Endothelial cell of umbilical vein (primary cell): Measurements from ENCODE around the gene MBTPS1. TPM values are rescaled to one million over a fixed set of nuclear protein-coding genes. Genes with fewer than 3 reads are reported as not detected.

Experiments
- BruUV-seq: library from RNA; stranded (reverse); fragments of 400-500 nt; replicated peaks from 2 replicates; lab custom pipeline; 2021; lab: Mats Ljungman, UMichigan
- CTCF ChIA-PET: fragments of 300-600, 350-600 bp; sonication (Branson Sonifier 250); formaldehyde crosslinking; loops from one replicate; lab custom pipeline; 2021; ENCODE audit warnings: antibody characterized with exemption, inconsistent platforms; lab: Charles Lee
- POLR2A ChIA-PET: fragments of 300-600, 350-600 bp; sonication (Branson Sonifier 250); formaldehyde crosslinking; loops from one replicate; lab custom pipeline; 2021; ENCODE audit warnings: antibody characterized with exemption, inconsistent platforms; lab: Charles Lee
- DNase-seq: peaks from one replicate; pipeline ENCODE4 v3.0.0-alpha.2; 2011; ENCODE audit warnings: low read depth, low spot score
- FAIRE-seq: peaks from 2 replicates; lab custom pipeline; 2011; peaks lifted over from hg19 to GRCh38; lab: Jason Lieb, UNC
- H2AFZ ChIP-seq: 2 replicates; pipeline ENCODE4 v1.6.0; 2012; ENCODE audit warnings: low read depth, low read length, control low read depth, inconsistent platforms
- H3K27ac ChIP-seq: 2 replicates; pipeline ENCODE4 v1.5.1; 2011; ENCODE audit warnings: low read depth, mild to moderate bottlenecking, control low read depth, low read length, moderate library complexity; ENCODE audit not compliant: insufficient read depth
- H3K27me3 ChIP-seq, 2 experiments: 2 replicates each; pipeline versions ENCODE4 v1.6.0 to v1.6.1; 2011; ENCODE audit warnings: low read length in 2 of 2, mixed read lengths in 1 of 2; ENCODE audit not compliant: control insufficient read depth in 2 of 2, insufficient read depth in 2 of 2
- H3K36me3 ChIP-seq, 2 experiments: 2 replicates in 1 of 2; 3 replicates in 1 of 2; pipeline ENCODE4 v1.5.1; 2011; ENCODE audit warnings: low read length in 2 of 2, mild to moderate bottlenecking in 1 of 2, moderate library complexity in 1 of 2; ENCODE audit not compliant: control insufficient read depth in 2 of 2, insufficient read depth in 2 of 2; ENCODE audit errors: extremely low read depth in 1 of 2
- H3K4me1 ChIP-seq: 3 replicates; pipeline ENCODE4 v1.5.1; 2011; ENCODE audit warnings: mild to moderate bottlenecking, low read length; ENCODE audit not compliant: control insufficient read depth, insufficient read depth; ENCODE audit errors: extremely low read depth
- H3K4me2 ChIP-seq: 2 replicates; pipeline ENCODE4 v1.6.1; 2011; ENCODE audit warnings: low read length, control low read depth, mixed read lengths; ENCODE audit not compliant: insufficient read depth
- H3K4me3 ChIP-seq, 3 experiments: fragments of 200-600 bp in 1 of 3; sonication (generic), shearing (Covaris generic) in 1 of 3; replicated peaks in 1 of 3; 2 replicates each; pipeline ENCODE4 v1.5.1; 2011 to 2016; ENCODE audit warnings: control low read depth in 3 of 3, low read length in 3 of 3, mild to moderate bottlenecking in 2 of 3, inconsistent platforms in 1 of 3, low read depth in 1 of 3, moderate library complexity in 1 of 3; ENCODE audit not compliant: insufficient read depth in 1 of 3
- H3K79me2 ChIP-seq: 2 replicates; pipeline ENCODE4 v1.6.0; 2012; ENCODE audit warnings: low read length, inconsistent platforms; ENCODE audit not compliant: control insufficient read depth, insufficient read depth
- H3K9ac ChIP-seq: replicated peaks from 2 replicates; pipeline ENCODE3; 2011; ENCODE audit warnings: low read length, control low read depth; ENCODE audit not compliant: insufficient read depth; ENCODE audit errors: extremely low read depth
- H3K9me1 ChIP-seq: replicated peaks from 3 replicates; pipeline ENCODE4 v1.6.0; 2011; ENCODE audit warnings: mild to moderate bottlenecking, low read length; ENCODE audit not compliant: control insufficient read depth, insufficient read depth; ENCODE audit errors: extremely low read depth
- H3K9me3 ChIP-seq: replicated peaks from 2 replicates; pipeline ENCODE4 v1.5.1; 2012; ENCODE audit warnings: low read length, inconsistent platforms; ENCODE audit not compliant: control insufficient read depth, insufficient read depth
- H4K20me1 ChIP-seq: replicated peaks from 2 replicates; pipeline ENCODE3; 2011; ENCODE audit warnings: mild to moderate bottlenecking, low read length; ENCODE audit not compliant: control insufficient read depth, insufficient read depth; ENCODE audit errors: extremely low read depth
- EZH2 ChIP-seq: IDR thresholded peaks from 2 replicates; pipeline ENCODE4 v1.6.1; 2012; ENCODE audit warnings: borderline replicate concordance, low read depth, mild to moderate bottlenecking, moderate library complexity, low read length, inconsistent platforms; ENCODE audit not compliant: severe bottlenecking
- FOS ChIP-seq: IDR thresholded peaks from 2 replicates; pipeline ENCODE4 v1.6.1; 2011; ENCODE audit warnings: mild to moderate bottlenecking, low read length, moderate library complexity, borderline replicate concordance; ENCODE audit not compliant: insufficient read depth
- GATA2 ChIP-seq: IDR thresholded peaks from 2 replicates; pipeline ENCODE4 v1.7.0; 2011; ENCODE audit warnings: low read depth, mild to moderate bottlenecking, moderate library complexity, mixed read lengths, low read length; ENCODE audit not compliant: insufficient read length, insufficient read depth
- JUN ChIP-seq: IDR thresholded peaks from 2 replicates; pipeline ENCODE4 v1.6.1; 2011; ENCODE audit warnings: borderline replicate concordance, low read depth; ENCODE audit not compliant: insufficient read length, insufficient read depth
- MYC ChIP-seq: IDR thresholded peaks from one replicate; pipeline ENCODE4 v1.6.1; 2011; ENCODE audit warnings: mild to moderate bottlenecking, low read depth, low read length
- POLR2A ChIP-seq: IDR thresholded peaks from 2 replicates; pipeline ENCODE4 v1.6.1; 2012; ENCODE audit warnings: low read depth, mild to moderate bottlenecking, control low read depth, low read length
- POLR2AphosphoS5 ChIP-seq: IDR thresholded peaks from 2 replicates; pipeline ENCODE4 v1.6.1; 2012; ENCODE audit warnings: low read depth, mild to moderate bottlenecking, control low read depth, low read length, moderate library complexity; ENCODE audit not compliant: insufficient read depth
- dilution Hi-C: fragments of 300-500 bp; cut with MboI; formaldehyde crosslinking; loops from one replicate; pipeline ENCODE4 v1.15.0; 2019; ENCODE audit warnings: low sequenced_read_pairs; ENCODE audit not compliant: extremely low pct_ligation_motif_present
- intact Hi-C: fragments of 100-400 bp; cut with micrococcal nuclease; formaldehyde crosslinking; loops from one replicate; pipeline ENCODE4 v1.10.0; 2022
- polyA plus RNA-seq, 4 experiments: library from polyadenylated mRNA; depleted of rRNA in 3 of 4; stranded (reverse) in 3 of 4; unstranded in 1 of 4; fragments of >200 nt; gene quantifications; 2 replicates each; pipeline versions ENCODE4 v1.2.1 to v1.2.3, GENCODE V29; 2011 to 2012; ENCODE audit warnings: missing spikeins in 1 of 4
- total RNA-seq: library from RNA; stranded (reverse); gene quantifications from 2 replicates; pipeline ENCODE4 v1.2.3, GENCODE V29; 2021
- TF ChIP-seq, protein P1 (sequence below): IDR thresholded peaks from 2 replicates; pipeline ENCODE4 v1.6.1; 2011; ENCODE audit not compliant: insufficient read depth, insufficient read length
- TF ChIP-seq, protein P2 (sequence below), 2 donors: IDR thresholded peaks; 1 replicate in 1 of 2; 2 replicates in 1 of 2; pipeline ENCODE4 v1.5.1; 2011; ENCODE audit warnings: low read length in 2 of 2, mild to moderate bottlenecking in 2 of 2, moderate library complexity in 2 of 2, control low read depth in 1 of 2, inconsistent platforms in 1 of 2, low read depth in 1 of 2; ENCODE audit not compliant: insufficient read depth in 1 of 2; ENCODE audit errors: extremely low read depth in 1 of 2

The MBTPS1 gene
- total and polyA plus RNA-seq, 2 donors (not counting 3 experiments of a cell fraction or from before 2014, with no cell fraction given) = 82.3 to 99.6 TPM

DNA sequence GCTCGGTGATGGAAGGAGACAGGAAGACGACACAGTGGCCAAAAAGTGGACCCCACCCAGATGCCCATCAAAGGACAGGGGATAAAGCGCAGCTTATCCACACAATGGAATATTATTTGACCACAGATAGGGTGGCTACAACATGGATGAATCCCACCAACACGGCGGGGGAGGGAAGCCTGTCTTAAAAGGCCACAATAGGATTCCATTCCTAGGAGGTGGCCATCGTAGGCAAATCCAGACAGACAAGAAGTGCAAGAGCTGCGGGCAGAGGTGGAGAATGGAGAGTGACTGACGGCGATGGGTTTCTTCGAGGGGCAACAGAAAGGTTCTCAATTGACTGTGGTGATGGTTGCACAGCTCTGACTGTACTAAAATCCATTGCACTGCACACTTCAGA lies 90.1 kb downstream of the MBTPS1 start:
- dilution Hi-C loops (no loop called here), intact Hi-C loops (no loop called here)
- POLR2A ChIA-PET = no interaction called here
- no peaks in the 10 kb centered on the region for H3K27me3 ChIP-seq
- H3K79me2 ChIP-seq = no peaks in the 10 kb centered on the region
- no peaks in the 10 kb centered on the region for H3K36me3 ChIP-seq
- H3K9ac ChIP-seq = no peak overlapping the region
- CTCF ChIA-PET = no interaction called here
- no peaks in the 10 kb centered on the region for H3K9me1 ChIP-seq
- no peak overlapping the region for H3K4me2 ChIP-seq
- H3K9me3 ChIP-seq = no peaks in the 10 kb centered on the region
- H2AFZ ChIP-seq = no peak overlapping the region
- H3K4me3 ChIP-seq = no peak overlapping the region
- BruUV-seq = no TSS peak
- no peaks in the 10 kb centered on the region for H3K4me1 ChIP-seq
- FAIRE-seq = no peak
- no peak for TF ChIP-seq EZH2
- no peak for TF ChIP-seq JUN
- TF ChIP-seq GATA2 = no peak
- TF ChIP-seq, protein P1, sequence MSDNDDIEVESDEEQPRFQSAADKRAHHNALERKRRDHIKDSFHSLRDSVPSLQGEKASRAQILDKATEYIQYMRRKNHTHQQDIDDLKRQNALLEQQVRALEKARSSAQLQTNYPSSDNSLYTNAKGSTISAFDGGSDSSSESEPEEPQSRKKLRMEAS = no peak
- TF ChIP-seq POLR2AphosphoS5 = no peak
- no peak for TF ChIP-seq MYC
- no peak for TF ChIP-seq FOS
- TF ChIP-seq POLR2A = no peak
- TF ChIP-seq, protein P2, sequence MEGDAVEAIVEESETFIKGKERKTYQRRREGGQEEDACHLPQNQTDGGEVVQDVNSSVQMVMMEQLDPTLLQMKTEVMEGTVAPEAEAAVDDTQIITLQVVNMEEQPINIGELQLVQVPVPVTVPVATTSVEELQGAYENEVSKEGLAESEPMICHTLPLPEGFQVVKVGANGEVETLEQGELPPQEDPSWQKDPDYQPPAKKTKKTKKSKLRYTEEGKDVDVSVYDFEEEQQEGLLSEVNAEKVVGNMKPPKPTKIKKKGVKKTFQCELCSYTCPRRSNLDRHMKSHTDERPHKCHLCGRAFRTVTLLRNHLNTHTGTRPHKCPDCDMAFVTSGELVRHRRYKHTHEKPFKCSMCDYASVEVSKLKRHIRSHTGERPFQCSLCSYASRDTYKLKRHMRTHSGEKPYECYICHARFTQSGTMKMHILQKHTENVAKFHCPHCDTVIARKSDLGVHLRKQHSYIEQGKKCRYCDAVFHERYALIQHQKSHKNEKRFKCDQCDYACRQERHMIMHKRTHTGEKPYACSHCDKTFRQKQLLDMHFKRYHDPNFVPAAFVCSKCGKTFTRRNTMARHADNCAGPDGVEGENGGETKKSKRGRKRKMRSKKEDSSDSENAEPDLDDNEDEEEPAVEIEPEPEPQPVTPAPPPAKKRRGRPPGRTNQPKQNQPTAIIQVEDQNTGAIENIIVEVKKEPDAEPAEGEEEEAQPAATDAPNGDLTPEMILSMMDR (IDR thresholded peaks at IDR 0.05; ENCODE audit: extremely low read depth in 1 of 2, insufficient read depth in 1 of 2, low read depth in 1 of 2, low read length in 2 of 2) = no peak
- H3K27ac ChIP-seq = no peak overlapping the region
- no peak for DNase-seq
- no peaks in the 10 kb centered on the region for H4K20me1 ChIP-seq
